Neural crest cell (in vitro differentiated cells): ENCODE measurements around the gene ACACB. TPM values are rescaled to one million over a fixed set of nuclear protein-coding genes. Genes with fewer than 3 reads are reported as not detected.

Experiments used
- DNase-seq: peaks from one replicate; pipeline ENCODE4 v3.0.0; 2021; ENCODE audit warnings: low read depth, mixed read lengths, low spot score
- H3K27ac Mint-ChIP-seq: one replicate; pipeline ENCODE4 v1.8.0; 2021; ENCODE audit warnings: mild to moderate bottlenecking, mixed read lengths; ENCODE audit not compliant: unreplicated experiment
- H3K27me3 Mint-ChIP-seq: 2 replicates; pipeline ENCODE4 v1.8.0; 2021; ENCODE audit warnings: low read depth, mild to moderate bottlenecking, mixed read lengths
- H3K36me3 Mint-ChIP-seq: 2 replicates; pipeline ENCODE4 v1.8.0; 2021; ENCODE audit warnings: low read depth, mild to moderate bottlenecking, mixed read lengths
- H3K4me1 Mint-ChIP-seq: 2 replicates; pipeline ENCODE4 v1.8.0; 2021; ENCODE audit warnings: mixed read lengths
- H3K4me3 Mint-ChIP-seq: one replicate; pipeline ENCODE4 v1.8.0; 2021; ENCODE audit warnings: mild to moderate bottlenecking, mixed read lengths
- H3K9me3 Mint-ChIP-seq: 2 replicates; pipeline ENCODE4 v1.8.0; 2021; ENCODE audit warnings: mixed read lengths
- CTCF ChIP-seq: fragments of 200-600 bp; sonication (generic); conservative IDR thresholded peaks from 2 replicates; pipeline ENCODE4 v1.5.0; 2021; ENCODE audit warnings: antibody characterized with exemption, mild to moderate bottlenecking
- total RNA-seq: library from RNA; stranded (reverse); gene quantifications from 2 replicates; pipeline ENCODE4 v1.2.1, GENCODE V29; 2021

ACACB gene
- total RNA-seq, 1 donor from 2014 or later = 15.9 TPM

- Mint-ChIP-seq H3K27me3 (no peaks in the 10 kb centered on the region), H3K36me3 (peaks cover 11% of the 10 kb centered on the region), H3K27ac (no peak overlapping the region), H3K4me1 (peaks cover 31% of the 10 kb centered on the region), H3K9me3 (no peaks in the 10 kb centered on the region), H3K4me3 (peak overlapping the region; percentile 38)
- TF ChIP-seq CTCF = no peak
- peak; percentile 64 for DNase-seq
Measured at GRCh38 chr12:109110988-109111495, 5.3 kb upstream of the ACACB start.

DNA sequence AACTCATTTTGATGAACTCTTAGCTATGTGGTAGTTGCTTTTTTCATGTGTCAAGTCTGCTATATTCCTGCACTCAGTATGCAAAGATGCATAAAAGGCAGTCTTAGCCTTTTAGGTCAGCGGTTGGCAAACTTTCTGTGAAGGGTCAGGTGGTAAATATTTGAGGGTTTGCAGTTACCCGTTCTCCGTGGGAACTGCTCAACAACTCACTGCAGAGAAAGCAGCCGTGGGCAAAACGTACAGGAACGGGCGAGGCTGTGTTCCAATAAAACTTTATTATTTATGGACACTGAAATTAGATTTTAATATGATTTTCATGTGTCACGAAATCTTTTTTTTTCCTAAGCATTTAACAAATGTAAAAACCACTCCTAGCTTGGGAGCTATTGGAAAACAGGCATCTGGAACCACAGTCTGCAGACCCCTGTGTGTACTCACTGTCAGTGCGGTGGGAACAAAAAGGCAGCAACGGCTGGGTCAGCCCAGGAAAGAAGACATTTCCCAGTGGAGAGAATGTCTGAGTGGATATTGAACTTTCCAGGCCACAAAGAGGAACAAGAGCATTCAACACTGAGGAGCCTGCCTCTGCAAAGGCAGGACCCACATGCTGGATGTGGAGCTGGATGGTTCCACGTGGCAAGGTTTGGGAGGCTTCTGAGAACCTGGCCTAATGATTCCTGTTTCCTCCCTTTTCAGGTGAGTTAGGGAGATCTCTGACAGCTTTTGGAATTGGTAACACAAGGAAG is 3.5 kb upstream of the ACACB start:
- Mint-ChIP-seq H3K36me3 (peaks cover 5% of the 10 kb centered on the region), H3K4me3 (no peak overlapping the region), H3K4me1 (peaks cover 32% of the 10 kb centered on the region), H3K9me3 (no peaks in the 10 kb centered on the region), H3K27me3 (no peaks in the 10 kb centered on the region), H3K27ac (no peak overlapping the region)
- no peak for DNase-seq
- no peak for TF ChIP-seq CTCF

GRCh38 chr12:109113661-109114321 is 2.6 kb upstream of the ACACB start:
- DNase-seq = no peak
- Mint-ChIP-seq H3K36me3 (peaks cover 2% of the 10 kb centered on the region), H3K27me3 (no peaks in the 10 kb centered on the region), H3K27ac (peak overlapping the region; percentile 62), H3K9me3 (no peaks in the 10 kb centered on the region), H3K4me1 (peaks cover 32% of the 10 kb centered on the region), H3K4me3 (no peak overlapping the region)
- no peak for TF ChIP-seq CTCF

DNA sequence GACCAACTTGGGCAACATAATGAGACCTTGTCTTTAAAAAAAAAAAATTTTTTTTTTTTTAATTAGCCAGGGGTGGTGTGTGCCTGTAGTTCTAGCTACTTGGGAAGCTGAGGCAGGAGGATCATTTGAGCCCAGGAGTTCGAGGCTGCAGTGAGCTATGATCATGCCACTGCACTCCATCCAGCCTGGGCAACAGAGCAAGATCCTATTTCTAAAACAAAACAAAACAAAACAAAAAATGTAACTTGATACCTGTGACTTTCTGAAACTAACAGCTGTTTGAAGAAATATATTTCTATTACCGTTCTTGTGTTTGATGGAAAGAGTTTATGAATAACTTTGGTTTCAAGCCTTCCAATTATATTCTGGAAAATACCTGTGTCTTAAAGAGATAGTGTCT is 1.7 kb upstream of the ACACB start:
- TF ChIP-seq CTCF = no peak
- DNase-seq = no peak
- Mint-ChIP-seq H3K9me3 (no peaks in the 10 kb centered on the region), H3K36me3 (no peaks in the 10 kb centered on the region), H3K27me3 (no peaks in the 10 kb centered on the region), H3K4me3 (no peak overlapping the region), H3K4me1 (peaks cover 28% of the 10 kb centered on the region), H3K27ac (no peak overlapping the region)

DNA sequence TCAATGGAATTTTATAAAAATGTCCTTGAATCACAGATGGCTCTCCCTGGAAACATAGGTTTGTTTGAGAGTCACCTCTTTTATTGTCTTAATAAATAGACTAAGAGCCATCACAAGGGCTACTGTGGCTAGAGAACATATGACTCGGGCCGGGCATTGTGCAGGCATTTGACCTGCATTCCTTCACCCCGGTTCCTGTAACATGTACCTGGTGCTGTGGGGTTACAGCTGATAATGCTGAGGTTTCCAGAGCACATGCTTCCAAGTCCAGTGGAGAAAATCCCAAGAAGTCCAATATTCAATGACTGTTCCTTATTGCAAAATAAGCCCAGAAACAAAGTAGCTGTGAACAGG is 1.0 kb upstream of the ACACB start:
- Mint-ChIP-seq H3K27ac (no peak overlapping the region), H3K4me1 (peaks cover 25% of the 10 kb centered on the region), H3K27me3 (no peaks in the 10 kb centered on the region), H3K36me3 (no peaks in the 10 kb centered on the region), H3K9me3 (no peaks in the 10 kb centered on the region), H3K4me3 (no peak overlapping the region)
- DNase-seq = no peak
- TF ChIP-seq CTCF = no peak
